ENCODE results near the gene LPP. TPM values are rescaled to one million over a fixed set of nuclear protein-coding genes. Genes with fewer than 3 reads are reported as not detected.

Gene LPP
- total RNA-seq, 6 experiments from 2014 or later: 41.5 to 90.5 (median 69.5) TPM

DNA sequence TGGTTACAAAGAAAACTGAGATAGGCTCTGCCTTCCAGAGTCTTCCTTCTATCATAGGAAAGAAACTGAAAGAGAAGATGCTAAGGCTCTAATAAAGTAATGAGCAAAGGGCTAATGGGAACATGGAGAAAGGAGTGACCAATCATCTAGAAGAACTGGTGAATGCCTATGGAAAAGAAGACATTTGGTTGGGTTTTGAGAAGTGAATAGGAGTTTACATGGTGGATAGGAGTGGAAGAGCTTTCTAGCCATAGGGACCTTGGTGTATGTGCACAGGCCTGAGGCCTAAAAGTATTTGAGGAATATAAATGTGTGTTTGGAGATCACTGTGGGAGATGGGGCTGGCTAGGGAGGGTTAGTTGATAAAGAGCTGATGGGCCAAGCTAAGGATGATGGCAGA is 6.8 kb downstream of the LPP start:
- Histone ChIP-seq H3K27ac (peak overlapping the region in 1 of 3 donors; percentile 100), H3K36me3 (no peaks in the 10 kb centered on the region), H3K4me1 (peaks cover 0 to 91% (median 33%) of the 10 kb centered on the region in 4 donors), H3K4me3 (no peak overlapping the region), H3K9me3 (no peaks in the 10 kb centered on the region), H3K27me3 (no peaks in the 10 kb centered on the region)
- intact Hi-C loops (cut with DNase I): no loop called here
- ATAC-seq (no peak), DNase-seq (no peak)
- TF ChIP-seq, protein P1, sequence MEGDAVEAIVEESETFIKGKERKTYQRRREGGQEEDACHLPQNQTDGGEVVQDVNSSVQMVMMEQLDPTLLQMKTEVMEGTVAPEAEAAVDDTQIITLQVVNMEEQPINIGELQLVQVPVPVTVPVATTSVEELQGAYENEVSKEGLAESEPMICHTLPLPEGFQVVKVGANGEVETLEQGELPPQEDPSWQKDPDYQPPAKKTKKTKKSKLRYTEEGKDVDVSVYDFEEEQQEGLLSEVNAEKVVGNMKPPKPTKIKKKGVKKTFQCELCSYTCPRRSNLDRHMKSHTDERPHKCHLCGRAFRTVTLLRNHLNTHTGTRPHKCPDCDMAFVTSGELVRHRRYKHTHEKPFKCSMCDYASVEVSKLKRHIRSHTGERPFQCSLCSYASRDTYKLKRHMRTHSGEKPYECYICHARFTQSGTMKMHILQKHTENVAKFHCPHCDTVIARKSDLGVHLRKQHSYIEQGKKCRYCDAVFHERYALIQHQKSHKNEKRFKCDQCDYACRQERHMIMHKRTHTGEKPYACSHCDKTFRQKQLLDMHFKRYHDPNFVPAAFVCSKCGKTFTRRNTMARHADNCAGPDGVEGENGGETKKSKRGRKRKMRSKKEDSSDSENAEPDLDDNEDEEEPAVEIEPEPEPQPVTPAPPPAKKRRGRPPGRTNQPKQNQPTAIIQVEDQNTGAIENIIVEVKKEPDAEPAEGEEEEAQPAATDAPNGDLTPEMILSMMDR (IDR thresholded peaks at IDR 0.05): no peak
- TF ChIP-seq POLR2A (IDR thresholded peaks at IDR 0.05): no peak

DNA sequence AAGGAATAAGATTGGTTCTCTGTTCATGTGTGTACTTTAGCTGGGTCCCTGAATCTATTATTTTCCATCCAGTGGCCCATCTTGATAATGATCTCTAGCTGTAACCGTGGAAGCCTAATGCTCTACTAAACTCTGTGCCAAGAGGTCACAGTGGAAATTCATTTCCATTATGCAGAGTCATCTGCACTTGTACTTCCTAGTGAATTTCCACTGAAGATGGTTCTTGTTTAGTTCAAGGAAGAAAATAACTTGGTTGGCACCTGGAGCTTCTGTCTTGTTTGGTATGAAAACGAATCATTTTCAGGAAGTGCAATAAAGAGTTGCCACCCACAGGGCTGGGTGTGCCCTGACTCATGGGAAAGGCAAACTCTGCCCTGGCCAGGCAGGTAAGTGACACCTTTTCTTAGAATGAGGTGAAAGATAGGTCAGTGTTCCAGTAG is 10.3 kb downstream of the LPP start:
- ATAC-seq (peak; percentile 69 to 73 (median 69)), DNase-seq (peak in 1 of 3 donors; percentile 51)
- intact Hi-C loops (cut with DNase I): no loop called here
- Histone ChIP-seq H3K4me1 (peaks cover 0 to 93% (median 29%) of the 10 kb centered on the region in 4 donors), H3K27me3 (no peaks in the 10 kb centered on the region), H3K27ac (peak overlapping the region in 2 of 3 donors; percentile 19 to 100), H3K36me3 (no peaks in the 10 kb centered on the region), H3K9me3 (no peaks in the 10 kb centered on the region), H3K4me3 (no peak overlapping the region)
- TF ChIP-seq POLR2A (IDR thresholded peaks at IDR 0.05): no peak
- TF ChIP-seq, protein P1 (IDR thresholded peaks at IDR 0.05): no peak
- 4% methylated on average over 2 of the region's 2 CpGs for WGBS (ENCODE audit: insufficient coverage, low coverage, low lambda C conversion rate, missing lambda C conversion rate)

DNA sequence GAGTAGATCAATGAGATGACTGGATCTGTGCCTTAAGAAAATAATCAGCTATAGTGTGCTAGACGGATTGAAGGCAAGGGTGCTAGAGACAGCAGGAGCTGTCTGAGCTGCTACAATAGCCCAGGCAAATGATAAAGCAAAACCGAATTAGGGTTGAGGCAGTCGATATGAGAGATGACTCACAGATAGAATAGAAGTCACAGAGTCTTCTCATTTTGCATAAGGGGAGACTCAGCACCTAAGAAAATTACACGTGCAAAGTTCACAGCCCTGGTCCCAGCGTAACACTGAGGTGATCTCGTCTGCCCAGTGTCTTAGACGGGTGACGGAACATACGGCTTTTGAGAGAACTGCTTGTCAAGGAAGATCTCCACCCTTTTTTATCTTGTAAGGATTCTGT is 11.6 kb downstream of the LPP start:
- Histone ChIP-seq H3K36me3 (no peaks in the 10 kb centered on the region), H3K27me3 (no peaks in the 10 kb centered on the region), H3K27ac (peak overlapping the region in 1 of 3 donors; percentile 100), H3K4me3 (no peak overlapping the region), H3K4me1 (peaks cover 0 to 95% (median 29%) of the 10 kb centered on the region in 4 donors), H3K9me3 (no peaks in the 10 kb centered on the region)
- intact Hi-C loops (cut with DNase I): no loop called here
- ATAC-seq (no peak), DNase-seq (no peak)
- WGBS (ENCODE audit: insufficient coverage, low coverage, low lambda C conversion rate, missing lambda C conversion rate): 73% methylated on average over 5 of the region's 9 CpGs
- TF ChIP-seq POLR2A (IDR thresholded peaks at IDR 0.05): no peak
- TF ChIP-seq, protein P1 (IDR thresholded peaks at IDR 0.05): no peak

DNA sequence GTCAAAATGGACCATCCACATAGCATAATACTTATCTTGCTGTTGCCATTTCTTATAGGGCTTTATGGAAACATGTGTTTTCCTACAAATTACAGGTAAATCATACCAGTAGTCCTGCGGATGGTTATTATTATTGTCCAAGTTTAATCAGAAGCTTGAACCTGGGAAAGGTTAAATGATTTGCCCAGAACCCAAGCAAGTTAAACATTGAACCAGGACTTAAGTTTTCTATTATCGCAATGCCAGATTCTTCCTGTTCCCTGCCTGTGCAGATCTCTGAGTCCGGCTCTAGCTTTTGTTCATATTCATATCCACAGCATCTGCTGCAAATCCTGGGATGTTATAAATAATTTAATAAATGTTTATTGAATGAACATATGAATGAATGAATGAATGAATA is 12.5 kb downstream of the LPP start:
- DNase-seq: no peak
- Histone ChIP-seq H3K36me3 (no peaks in the 10 kb centered on the region), H3K9me3 (no peaks in the 10 kb centered on the region), H3K4me3 (no peak overlapping the region), H3K4me1 (peaks cover 0 to 98% (median 30%) of the 10 kb centered on the region in 4 donors), H3K27me3 (no peaks in the 10 kb centered on the region), H3K27ac (peak overlapping the region in 1 of 3 donors; percentile 100)
- 14% methylated on average over 3 of the region's 3 CpGs for WGBS (ENCODE audit: insufficient coverage, low coverage, low lambda C conversion rate, missing lambda C conversion rate)
- intact Hi-C loops (cut with DNase I): no loop called here
- TF ChIP-seq, protein P1 (IDR thresholded peaks at IDR 0.05): no peak
- ATAC-seq: peak in 1 of 4 donors; percentile 13

DNA sequence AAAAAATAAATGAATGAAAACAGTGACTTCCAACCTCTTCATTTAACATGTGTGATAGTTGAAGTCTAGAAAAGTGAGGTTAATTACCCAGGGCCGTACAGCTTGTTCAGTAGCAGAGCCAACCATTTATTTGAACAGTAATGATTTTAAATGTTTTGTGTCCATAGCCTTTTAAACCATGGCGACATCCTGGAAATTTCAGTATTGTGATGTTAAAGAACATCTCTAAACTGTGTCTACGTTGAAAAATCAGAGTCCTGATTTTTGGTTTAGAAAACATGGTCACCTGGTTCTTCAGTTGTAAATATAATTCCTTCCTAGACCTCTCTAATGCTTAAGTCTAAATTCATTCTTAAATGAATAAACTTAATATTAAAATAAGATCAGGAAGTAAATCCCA is 14.2 kb downstream of the LPP start:
- ATAC-seq: no peak
- Histone ChIP-seq H3K9me3 (no peaks in the 10 kb centered on the region), H3K27me3 (no peaks in the 10 kb centered on the region), H3K36me3 (no peaks in the 10 kb centered on the region), H3K27ac (peak overlapping the region in 1 of 3 donors; percentile 87), H3K4me3 (no peak overlapping the region), H3K4me1 (peaks cover 0 to 95% (median 30%) of the 10 kb centered on the region in 4 donors)
- WGBS (ENCODE audit: insufficient coverage, low coverage, low lambda C conversion rate, missing lambda C conversion rate): 33% methylated on average over 3 of the region's 3 CpGs
- DNase-seq: no peak
- intact Hi-C loops (cut with DNase I): no loop called here
- TF ChIP-seq, protein P1 (IDR thresholded peaks at IDR 0.05): no peak
- no peak for TF ChIP-seq POLR2A (IDR thresholded peaks at IDR 0.05)

Data from right lobe of liver (tissue), 6 donors.